WTC11 (cell line): ENCODE results near the gene TXNIP. TPM values are rescaled to one million over a fixed set of nuclear protein-coding genes. Genes with fewer than 3 reads are reported as not detected.

Experiments used
- ATAC-seq: fragments of 200-7000 bp; cut with Tn5 transposase; 2 replicates; pipeline ENCODE4 v1.10.0; 2021; ENCODE audit warnings: mild to moderate bottlenecking, moderate library complexity
- CTCF ChIA-PET: fragments of 300-600 bp; sonication (Branson Sonifier 250); formaldehyde crosslinking; loops from one replicate; lab custom pipeline; 2021; ENCODE audit warnings: antibody characterized with exemption; lab: Charles Lee
- POLR2A ChIA-PET: fragments of 350-600 bp; sonication (Branson Sonifier 250); formaldehyde crosslinking; loops from one replicate; lab custom pipeline; 2021; ENCODE audit warnings: antibody characterized with exemption; lab: Charles Lee
- DNase-seq: peaks from one replicate; pipeline ENCODE4 v3.0.0; 2021; ENCODE audit warnings: low spot score
- H3K27ac Mint-ChIP-seq: 2 replicates; pipeline ENCODE4 v1.8.0; 2021; ENCODE audit warnings: mixed read lengths
- H3K27me3 Mint-ChIP-seq: 2 replicates; pipeline ENCODE4 v1.8.0; 2021; ENCODE audit warnings: low read depth, mild to moderate bottlenecking, moderate library complexity, mixed read lengths
- H3K36me3 Mint-ChIP-seq: 2 replicates; pipeline ENCODE4 v1.8.0; 2021; ENCODE audit warnings: mixed read lengths
- H3K4me1 Mint-ChIP-seq: 2 replicates; pipeline ENCODE4 v1.8.0; 2022; ENCODE audit warnings: mixed read lengths
- H3K4me3 Mint-ChIP-seq: 2 replicates; pipeline ENCODE4 v1.8.0; 2021; ENCODE audit warnings: mild to moderate bottlenecking, moderate library complexity, mixed read lengths
- H3K9me3 Mint-ChIP-seq: 2 replicates; pipeline ENCODE4 v1.8.0; 2021; ENCODE audit warnings: mixed read lengths
- ESRRA ChIP-seq: sonication (generic); formaldehyde crosslinking; IDR thresholded peaks from 2 replicates; pipeline ENCODE4 v1.8.1; 2022; ENCODE audit warnings: mild to moderate bottlenecking, missing genetic modification reagents, borderline replicate concordance
- FOXK1 ChIP-seq: sonication (generic); formaldehyde crosslinking; IDR thresholded peaks from 2 replicates; pipeline ENCODE4 v1.8.0; 2022; ENCODE audit warnings: mild to moderate bottlenecking, moderate library complexity, missing genetic modification reagents
- GRHL2 ChIP-seq: fragments of 250-450 bp; sonication (Bioruptor Pico); IDR thresholded peaks from 2 replicates; pipeline ENCODE4 v1.8.0; 2022; ENCODE audit warnings: mild to moderate bottlenecking, moderate library complexity; ENCODE audit not compliant: insufficient replicate concordance, severe bottlenecking
- NFYB ChIP-seq: sonication (generic); formaldehyde crosslinking; conservative IDR thresholded peaks from 2 replicates; pipeline ENCODE4 v1.8.0; 2022; ENCODE audit warnings: low read depth, missing genetic modification reagents
- NR1H2 ChIP-seq: sonication (generic); formaldehyde crosslinking; IDR thresholded peaks from 2 replicates; pipeline ENCODE4 v1.9.0; 2021; ENCODE audit warnings: mild to moderate bottlenecking, moderate library complexity, missing genetic modification reagents
- NR2C2 ChIP-seq: sonication (generic); formaldehyde crosslinking; IDR thresholded peaks from 2 replicates; pipeline ENCODE4 v1.8.0; 2022; ENCODE audit warnings: mild to moderate bottlenecking, missing genetic modification reagents
- ZNF121 ChIP-seq: sonication (generic); formaldehyde crosslinking; IDR thresholded peaks from 2 replicates; pipeline ENCODE4 v1.8.0; 2023; ENCODE audit warnings: missing genetic modification reagents
- ZNF138 ChIP-seq: sonication (generic); formaldehyde crosslinking; conservative IDR thresholded peaks from 2 replicates; pipeline ENCODE4 v1.8.1; 2022; ENCODE audit warnings: mild to moderate bottlenecking, moderate library complexity, missing genetic modification reagents
- total RNA-seq: library from RNA; stranded (reverse); gene quantifications from 3 replicates; pipeline ENCODE4 v1.2.3, GENCODE V29; 2021
- TF ChIP-seq, protein P1 (sequence below): sonication (generic); formaldehyde crosslinking; IDR thresholded peaks from 2 replicates; pipeline ENCODE4 v1.8.0; 2023; ENCODE audit warnings: missing genetic modification reagents
- TF ChIP-seq, protein P2 (sequence below): fragments of 200-600 bp; IDR thresholded peaks from 2 replicates; pipeline ENCODE4 v1.8.0; 2022; ENCODE audit warnings: antibody characterized with exemption
- TF ChIP-seq, protein P3 (sequence below): fragments of 250-450 bp; sonication (Bioruptor Pico); IDR thresholded peaks from 2 replicates; pipeline ENCODE4 v1.8.0; 2021; ENCODE audit warnings: mild to moderate bottlenecking
- TF ChIP-seq, protein P4 (sequence below): sonication (generic); formaldehyde crosslinking; IDR thresholded peaks from 2 replicates; pipeline ENCODE4 v1.8.0; 2022; ENCODE audit warnings: mild to moderate bottlenecking, missing genetic modification reagents
- TF ChIP-seq, protein P5 (sequence below): sonication (generic); formaldehyde crosslinking; IDR thresholded peaks from 2 replicates; pipeline ENCODE4 v1.8.1; 2023; ENCODE audit warnings: mild to moderate bottlenecking, missing genetic modification reagents
- TF ChIP-seq, protein P6 (sequence below): sonication (generic); formaldehyde crosslinking; IDR thresholded peaks from 2 replicates; pipeline ENCODE4 v1.8.0; 2023; ENCODE audit warnings: mild to moderate bottlenecking, missing genetic modification reagents
- TF ChIP-seq, protein P7 (sequence below): sonication (generic); formaldehyde crosslinking; IDR thresholded peaks from 2 replicates; pipeline ENCODE4 v1.8.0; 2023; ENCODE audit warnings: missing genetic modification reagents, mild to moderate bottlenecking, borderline replicate concordance
- TF ChIP-seq, protein P8 (sequence below): sonication (generic); formaldehyde crosslinking; IDR thresholded peaks from 2 replicates; pipeline ENCODE4 v1.8.1; 2022; ENCODE audit warnings: low read depth, mild to moderate bottlenecking, moderate library complexity, missing genetic modification reagents, borderline replicate concordance

The TXNIP gene
- total RNA-seq, 1 experiment from 2014 or later = 56.7 TPM

DNA sequence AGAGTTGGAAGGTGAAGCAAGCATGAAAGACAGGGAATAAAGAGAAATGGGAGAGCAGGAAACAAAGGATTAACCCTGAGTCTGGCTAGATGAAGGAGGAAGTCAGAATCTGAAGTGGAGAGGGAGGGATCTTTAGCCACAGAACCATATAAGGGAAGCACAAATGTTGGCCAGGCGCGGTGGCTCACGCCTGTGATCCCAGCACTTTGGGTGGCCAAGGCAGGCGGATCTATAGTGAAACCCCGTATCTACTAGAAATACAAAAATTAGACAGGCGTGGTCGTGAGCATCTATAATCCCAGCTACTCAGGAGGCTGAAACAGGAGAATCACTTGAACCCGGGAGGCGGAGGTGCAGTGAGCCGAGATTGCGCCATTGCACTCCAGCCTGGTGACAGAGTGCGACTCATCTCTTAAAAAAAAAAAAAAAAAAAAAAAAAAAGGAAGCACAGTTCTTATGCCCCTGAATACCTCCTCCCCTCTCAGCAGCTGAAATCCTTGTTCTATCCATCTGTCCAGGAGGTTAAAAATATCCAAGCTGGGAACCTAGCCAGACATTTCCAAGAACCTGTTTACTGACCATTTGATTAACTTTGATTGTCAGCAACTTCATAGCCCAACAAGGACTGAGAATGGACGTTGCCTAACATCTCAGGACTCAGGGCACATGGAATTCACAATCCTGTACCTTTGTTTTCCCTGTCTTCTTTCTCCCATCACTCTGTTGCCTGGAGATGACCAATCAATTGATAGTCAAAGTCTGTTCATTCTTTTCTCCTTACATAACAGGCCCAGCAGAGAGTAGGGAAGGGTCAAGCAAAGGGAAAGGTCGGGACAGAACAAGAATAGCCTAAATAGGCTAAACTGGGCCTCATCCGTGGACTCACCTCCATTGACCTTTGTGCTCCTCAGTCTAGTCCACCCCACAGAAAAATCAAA is 10.6 kb downstream of the TXNIP start:
- Mint-ChIP-seq H3K4me3 (no peak overlapping the region), H3K27me3 (no peaks in the 10 kb centered on the region; the same call in none of the 2 replicates), H3K9me3 (no peaks in the 10 kb centered on the region), H3K4me1 (peaks cover 38% of the 10 kb centered on the region), H3K36me3 (no peaks in the 10 kb centered on the region), H3K27ac (peak overlapping the region; percentile 68; the same call in 1 of the 2 replicates)
- ChIA-PET CTCF (interaction anchor here (1.9 kb wide), 1 partner anchor 22 kb away, joined by 8 read pairs; no protein-coding TSS in a partner anchor), POLR2A (no interaction called here)
- no peak for DNase-seq
- ATAC-seq = peak; percentile 65
- TF ChIP-seq NFYB = no peak
- TF ChIP-seq ZNF138 (CRISPR knock-in tag) = no peak
- no peak for TF ChIP-seq ZNF121 (CRISPR knock-in tag)
- TF ChIP-seq, protein P1, sequence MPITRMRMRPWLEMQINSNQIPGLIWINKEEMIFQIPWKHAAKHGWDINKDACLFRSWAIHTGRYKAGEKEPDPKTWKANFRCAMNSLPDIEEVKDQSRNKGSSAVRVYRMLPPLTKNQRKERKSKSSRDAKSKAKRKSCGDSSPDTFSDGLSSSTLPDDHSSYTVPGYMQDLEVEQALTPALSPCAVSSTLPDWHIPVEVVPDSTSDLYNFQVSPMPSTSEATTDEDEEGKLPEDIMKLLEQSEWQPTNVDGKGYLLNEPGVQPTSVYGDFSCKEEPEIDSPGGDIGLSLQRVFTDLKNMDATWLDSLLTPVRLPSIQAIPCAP = no peak
- TF ChIP-seq, protein P2, sequence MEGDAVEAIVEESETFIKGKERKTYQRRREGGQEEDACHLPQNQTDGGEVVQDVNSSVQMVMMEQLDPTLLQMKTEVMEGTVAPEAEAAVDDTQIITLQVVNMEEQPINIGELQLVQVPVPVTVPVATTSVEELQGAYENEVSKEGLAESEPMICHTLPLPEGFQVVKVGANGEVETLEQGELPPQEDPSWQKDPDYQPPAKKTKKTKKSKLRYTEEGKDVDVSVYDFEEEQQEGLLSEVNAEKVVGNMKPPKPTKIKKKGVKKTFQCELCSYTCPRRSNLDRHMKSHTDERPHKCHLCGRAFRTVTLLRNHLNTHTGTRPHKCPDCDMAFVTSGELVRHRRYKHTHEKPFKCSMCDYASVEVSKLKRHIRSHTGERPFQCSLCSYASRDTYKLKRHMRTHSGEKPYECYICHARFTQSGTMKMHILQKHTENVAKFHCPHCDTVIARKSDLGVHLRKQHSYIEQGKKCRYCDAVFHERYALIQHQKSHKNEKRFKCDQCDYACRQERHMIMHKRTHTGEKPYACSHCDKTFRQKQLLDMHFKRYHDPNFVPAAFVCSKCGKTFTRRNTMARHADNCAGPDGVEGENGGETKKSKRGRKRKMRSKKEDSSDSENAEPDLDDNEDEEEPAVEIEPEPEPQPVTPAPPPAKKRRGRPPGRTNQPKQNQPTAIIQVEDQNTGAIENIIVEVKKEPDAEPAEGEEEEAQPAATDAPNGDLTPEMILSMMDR = no peak
- TF ChIP-seq, protein P3, sequence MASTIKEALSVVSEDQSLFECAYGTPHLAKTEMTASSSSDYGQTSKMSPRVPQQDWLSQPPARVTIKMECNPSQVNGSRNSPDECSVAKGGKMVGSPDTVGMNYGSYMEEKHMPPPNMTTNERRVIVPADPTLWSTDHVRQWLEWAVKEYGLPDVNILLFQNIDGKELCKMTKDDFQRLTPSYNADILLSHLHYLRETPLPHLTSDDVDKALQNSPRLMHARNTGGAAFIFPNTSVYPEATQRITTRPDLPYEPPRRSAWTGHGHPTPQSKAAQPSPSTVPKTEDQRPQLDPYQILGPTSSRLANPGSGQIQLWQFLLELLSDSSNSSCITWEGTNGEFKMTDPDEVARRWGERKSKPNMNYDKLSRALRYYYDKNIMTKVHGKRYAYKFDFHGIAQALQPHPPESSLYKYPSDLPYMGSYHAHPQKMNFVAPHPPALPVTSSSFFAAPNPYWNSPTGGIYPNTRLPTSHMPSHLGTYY = no peak
- TF ChIP-seq ESRRA = no peak
- no peak for TF ChIP-seq NR1H2 (CRISPR knock-in tag)
- TF ChIP-seq GRHL2 (CRISPR knock-in tag) = no peak
- TF ChIP-seq, protein P4, sequence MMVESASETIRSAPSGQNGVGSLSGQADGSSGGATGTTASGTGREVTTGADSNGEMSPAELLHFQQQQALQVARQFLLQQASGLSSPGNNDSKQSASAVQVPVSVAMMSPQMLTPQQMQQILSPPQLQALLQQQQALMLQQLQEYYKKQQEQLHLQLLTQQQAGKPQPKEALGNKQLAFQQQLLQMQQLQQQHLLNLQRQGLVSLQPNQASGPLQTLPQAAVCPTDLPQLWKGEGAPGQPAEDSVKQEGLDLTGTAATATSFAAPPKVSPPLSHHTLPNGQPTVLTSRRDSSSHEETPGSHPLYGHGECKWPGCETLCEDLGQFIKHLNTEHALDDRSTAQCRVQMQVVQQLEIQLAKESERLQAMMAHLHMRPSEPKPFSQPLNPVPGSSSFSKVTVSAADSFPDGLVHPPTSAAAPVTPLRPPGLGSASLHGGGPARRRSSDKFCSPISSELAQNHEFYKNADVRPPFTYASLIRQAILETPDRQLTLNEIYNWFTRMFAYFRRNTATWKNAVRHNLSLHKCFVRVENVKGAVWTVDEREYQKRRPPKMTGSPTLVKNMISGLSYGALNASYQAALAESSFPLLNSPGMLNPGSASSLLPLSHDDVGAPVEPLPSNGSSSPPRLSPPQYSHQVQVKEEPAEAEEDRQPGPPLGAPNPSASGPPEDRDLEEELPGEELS (CRISPR knock-in tag) = no peak
- TF ChIP-seq NR2C2 (CRISPR knock-in tag) = no peak
- TF ChIP-seq, protein P5, sequence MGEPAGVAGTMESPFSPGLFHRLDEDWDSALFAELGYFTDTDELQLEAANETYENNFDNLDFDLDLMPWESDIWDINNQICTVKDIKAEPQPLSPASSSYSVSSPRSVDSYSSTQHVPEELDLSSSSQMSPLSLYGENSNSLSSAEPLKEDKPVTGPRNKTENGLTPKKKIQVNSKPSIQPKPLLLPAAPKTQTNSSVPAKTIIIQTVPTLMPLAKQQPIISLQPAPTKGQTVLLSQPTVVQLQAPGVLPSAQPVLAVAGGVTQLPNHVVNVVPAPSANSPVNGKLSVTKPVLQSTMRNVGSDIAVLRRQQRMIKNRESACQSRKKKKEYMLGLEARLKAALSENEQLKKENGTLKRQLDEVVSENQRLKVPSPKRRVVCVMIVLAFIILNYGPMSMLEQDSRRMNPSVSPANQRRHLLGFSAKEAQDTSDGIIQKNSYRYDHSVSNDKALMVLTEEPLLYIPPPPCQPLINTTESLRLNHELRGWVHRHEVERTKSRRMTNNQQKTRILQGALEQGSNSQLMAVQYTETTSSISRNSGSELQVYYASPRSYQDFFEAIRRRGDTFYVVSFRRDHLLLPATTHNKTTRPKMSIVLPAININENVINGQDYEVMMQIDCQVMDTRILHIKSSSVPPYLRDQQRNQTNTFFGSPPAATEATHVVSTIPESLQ (CRISPR knock-in tag) = no peak
- TF ChIP-seq, protein P6, sequence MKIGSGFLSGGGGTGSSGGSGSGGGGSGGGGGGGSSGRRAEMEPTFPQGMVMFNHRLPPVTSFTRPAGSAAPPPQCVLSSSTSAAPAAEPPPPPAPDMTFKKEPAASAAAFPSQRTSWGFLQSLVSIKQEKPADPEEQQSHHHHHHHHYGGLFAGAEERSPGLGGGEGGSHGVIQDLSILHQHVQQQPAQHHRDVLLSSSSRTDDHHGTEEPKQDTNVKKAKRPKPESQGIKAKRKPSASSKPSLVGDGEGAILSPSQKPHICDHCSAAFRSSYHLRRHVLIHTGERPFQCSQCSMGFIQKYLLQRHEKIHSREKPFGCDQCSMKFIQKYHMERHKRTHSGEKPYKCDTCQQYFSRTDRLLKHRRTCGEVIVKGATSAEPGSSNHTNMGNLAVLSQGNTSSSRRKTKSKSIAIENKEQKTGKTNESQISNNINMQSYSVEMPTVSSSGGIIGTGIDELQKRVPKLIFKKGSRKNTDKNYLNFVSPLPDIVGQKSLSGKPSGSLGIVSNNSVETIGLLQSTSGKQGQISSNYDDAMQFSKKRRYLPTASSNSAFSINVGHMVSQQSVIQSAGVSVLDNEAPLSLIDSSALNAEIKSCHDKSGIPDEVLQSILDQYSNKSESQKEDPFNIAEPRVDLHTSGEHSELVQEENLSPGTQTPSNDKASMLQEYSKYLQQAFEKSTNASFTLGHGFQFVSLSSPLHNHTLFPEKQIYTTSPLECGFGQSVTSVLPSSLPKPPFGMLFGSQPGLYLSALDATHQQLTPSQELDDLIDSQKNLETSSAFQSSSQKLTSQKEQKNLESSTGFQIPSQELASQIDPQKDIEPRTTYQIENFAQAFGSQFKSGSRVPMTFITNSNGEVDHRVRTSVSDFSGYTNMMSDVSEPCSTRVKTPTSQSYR (CRISPR knock-in tag) = no peak
- TF ChIP-seq FOXK1 (CRISPR knock-in tag) = no peak
- TF ChIP-seq, protein P7, sequence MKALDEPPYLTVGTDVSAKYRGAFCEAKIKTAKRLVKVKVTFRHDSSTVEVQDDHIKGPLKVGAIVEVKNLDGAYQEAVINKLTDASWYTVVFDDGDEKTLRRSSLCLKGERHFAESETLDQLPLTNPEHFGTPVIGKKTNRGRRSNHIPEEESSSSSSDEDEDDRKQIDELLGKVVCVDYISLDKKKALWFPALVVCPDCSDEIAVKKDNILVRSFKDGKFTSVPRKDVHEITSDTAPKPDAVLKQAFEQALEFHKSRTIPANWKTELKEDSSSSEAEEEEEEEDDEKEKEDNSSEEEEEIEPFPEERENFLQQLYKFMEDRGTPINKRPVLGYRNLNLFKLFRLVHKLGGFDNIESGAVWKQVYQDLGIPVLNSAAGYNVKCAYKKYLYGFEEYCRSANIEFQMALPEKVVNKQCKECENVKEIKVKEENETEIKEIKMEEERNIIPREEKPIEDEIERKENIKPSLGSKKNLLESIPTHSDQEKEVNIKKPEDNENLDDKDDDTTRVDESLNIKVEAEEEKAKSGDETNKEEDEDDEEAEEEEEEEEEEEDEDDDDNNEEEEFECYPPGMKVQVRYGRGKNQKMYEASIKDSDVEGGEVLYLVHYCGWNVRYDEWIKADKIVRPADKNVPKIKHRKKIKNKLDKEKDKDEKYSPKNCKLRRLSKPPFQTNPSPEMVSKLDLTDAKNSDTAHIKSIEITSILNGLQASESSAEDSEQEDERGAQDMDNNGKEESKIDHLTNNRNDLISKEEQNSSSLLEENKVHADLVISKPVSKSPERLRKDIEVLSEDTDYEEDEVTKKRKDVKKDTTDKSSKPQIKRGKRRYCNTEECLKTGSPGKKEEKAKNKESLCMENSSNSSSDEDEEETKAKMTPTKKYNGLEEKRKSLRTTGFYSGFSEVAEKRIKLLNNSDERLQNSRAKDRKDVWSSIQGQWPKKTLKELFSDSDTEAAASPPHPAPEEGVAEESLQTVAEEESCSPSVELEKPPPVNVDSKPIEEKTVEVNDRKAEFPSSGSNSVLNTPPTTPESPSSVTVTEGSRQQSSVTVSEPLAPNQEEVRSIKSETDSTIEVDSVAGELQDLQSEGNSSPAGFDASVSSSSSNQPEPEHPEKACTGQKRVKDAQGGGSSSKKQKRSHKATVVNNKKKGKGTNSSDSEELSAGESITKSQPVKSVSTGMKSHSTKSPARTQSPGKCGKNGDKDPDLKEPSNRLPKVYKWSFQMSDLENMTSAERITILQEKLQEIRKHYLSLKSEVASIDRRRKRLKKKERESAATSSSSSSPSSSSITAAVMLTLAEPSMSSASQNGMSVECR (CRISPR knock-in tag) = no peak
- TF ChIP-seq, protein P8, sequence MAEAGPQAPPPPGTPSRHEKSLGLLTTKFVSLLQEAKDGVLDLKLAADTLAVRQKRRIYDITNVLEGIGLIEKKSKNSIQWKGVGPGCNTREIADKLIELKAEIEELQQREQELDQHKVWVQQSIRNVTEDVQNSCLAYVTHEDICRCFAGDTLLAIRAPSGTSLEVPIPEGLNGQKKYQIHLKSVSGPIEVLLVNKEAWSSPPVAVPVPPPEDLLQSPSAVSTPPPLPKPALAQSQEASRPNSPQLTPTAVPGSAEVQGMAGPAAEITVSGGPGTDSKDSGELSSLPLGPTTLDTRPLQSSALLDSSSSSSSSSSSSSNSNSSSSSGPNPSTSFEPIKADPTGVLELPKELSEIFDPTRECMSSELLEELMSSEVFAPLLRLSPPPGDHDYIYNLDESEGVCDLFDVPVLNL (CRISPR knock-in tag) = no peak
